Activated T-cell treated with anti-CD3 and anti-CD28 coated beads for 4 hours (primary cell): ENCODE results near the gene DHX35.
"Not testable (repeated sequence)": the region's sequence is repeated elsewhere in the genome, so short reads cannot be mapped to it uniquely, and the experiment has no call there.

Experiments
- DNase-seq: peaks from one replicate; pipeline ENCODE4 v3.0.0-alpha.2; 2020

The DHX35 gene

GRCh38 chr20:38979842-38980241 is 17.7 kb downstream of the DHX35 start:
- DNase-seq, result no peak

- DNase-seq, result no peak
Measured at GRCh38 chr20:38982291-38982690, 20.1 kb downstream of the DHX35 start.

GRCh38 chr20:38985060-38985459 is 22.9 kb downstream of the DHX35 start:
- DNase-seq, result no peak

- no peak for DNase-seq
Measured at GRCh38 chr20:38985603-38986170, 23.5 kb downstream of the DHX35 start.

- DNase-seq, result no peak
Measured at GRCh38 chr20:38986663-38987062, 24.5 kb downstream of the DHX35 start.

DNA sequence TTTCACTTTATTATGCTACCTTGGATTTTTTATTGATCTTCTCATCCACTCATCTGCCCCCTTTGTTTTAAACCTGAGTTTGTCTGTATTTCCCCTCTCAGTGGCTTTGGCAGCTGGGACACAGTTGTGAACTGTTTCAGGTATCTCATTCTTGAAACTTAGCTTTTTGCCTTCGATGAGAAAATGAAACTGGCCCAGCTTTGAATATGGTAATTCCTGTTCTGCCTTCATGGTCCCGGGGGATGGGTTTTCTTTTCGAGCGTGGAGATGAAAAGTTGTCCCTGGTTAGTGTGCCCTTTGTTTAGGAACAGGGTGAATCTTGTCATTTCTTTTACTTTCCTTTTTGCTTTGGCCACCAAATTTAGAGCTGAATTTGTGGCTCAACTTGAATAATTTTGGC is 25.6 kb downstream of the DHX35 start:
- DNase-seq, result no peak

DNA sequence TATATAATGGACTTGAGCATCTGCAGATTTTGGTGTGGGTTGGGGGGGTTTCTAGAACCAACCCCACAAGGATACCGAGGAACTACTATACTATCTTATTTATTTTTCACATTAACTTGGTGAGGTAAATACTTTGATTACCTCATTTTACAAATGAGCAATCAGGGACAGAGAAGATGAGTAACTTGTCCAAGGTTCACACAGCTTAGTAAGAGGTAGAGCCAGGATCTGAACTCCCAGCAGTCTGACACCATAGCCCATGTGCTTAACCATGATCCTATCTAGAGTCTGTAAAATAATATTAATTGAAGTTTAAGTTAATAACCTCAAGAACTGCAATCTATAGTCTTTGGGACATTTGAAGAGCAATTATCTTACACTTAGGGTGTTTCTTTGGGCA is 28.6 kb downstream of the DHX35 start:
- DNase-seq, result no peak

DNA sequence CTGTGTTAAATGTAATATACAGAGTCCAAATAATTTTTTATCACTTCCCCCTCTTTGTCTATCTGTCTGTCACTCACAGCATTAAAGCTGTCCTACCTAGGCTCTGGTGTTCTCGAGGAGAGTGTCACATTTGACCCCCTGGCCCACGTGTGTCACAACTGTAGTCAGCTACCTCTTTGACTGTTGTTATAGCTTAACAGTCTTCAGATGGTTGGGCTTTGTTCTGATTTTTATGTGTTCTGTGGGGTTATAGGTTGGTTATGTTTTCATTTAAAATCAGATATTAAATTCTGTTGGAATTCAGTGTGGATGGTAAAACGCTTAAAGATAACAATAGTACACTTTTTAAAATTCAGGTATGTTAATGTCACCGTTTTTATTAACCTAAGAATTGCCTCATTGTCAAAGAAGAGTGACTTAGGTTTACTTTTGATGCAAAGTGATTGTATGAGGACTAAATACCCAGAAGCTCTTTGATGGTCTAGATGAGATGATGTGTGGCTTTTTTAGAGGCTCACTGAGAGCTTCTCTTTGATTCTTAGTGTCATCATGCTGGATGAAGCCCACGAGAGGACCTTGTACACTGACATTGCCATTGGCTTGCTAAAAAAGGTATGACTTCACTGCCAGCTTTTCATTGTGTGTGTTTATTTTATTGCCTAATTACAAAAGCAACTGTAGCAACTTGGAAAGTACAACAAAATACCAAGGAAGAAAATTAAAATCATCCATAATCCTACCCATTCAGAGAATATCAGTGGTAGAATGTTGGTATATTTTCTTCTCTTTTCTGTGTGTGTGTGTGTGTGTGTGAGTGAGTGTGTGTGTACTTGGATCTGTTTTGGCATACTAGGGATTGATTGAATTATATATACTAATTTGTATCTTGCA is 29.9 kb downstream of the DHX35 start:
- no peak for DNase-seq

GRCh38 chr20:38995536-38996044 is 33.4 kb downstream of the DHX35 start:
- DNase-seq, result no peak

DNA sequence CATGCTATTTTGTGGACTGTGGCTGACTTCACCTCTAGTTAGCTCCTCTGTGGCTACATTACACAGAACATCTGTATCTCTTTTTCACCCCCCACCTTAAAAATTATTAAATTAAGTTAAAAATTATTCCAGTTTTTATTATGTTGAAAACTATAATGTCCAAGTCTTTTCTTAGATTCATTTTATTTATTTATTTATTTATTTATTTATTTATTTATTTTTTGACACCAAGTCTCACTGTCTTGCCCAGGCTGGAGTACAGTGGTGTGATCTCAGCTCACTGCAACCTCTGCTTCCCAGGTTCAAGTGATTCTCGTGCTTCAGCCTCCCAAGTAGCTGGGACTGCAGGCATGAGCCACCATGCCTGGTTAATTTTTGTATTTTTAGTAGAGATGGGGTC is 34.7 kb downstream of the DHX35 start:
- not testable (repeated sequence) for DNase-seq

GRCh38 chr20:38997622-38998021 is 35.5 kb downstream of the DHX35 start:
- peak; percentile 38 for DNase-seq

DNA sequence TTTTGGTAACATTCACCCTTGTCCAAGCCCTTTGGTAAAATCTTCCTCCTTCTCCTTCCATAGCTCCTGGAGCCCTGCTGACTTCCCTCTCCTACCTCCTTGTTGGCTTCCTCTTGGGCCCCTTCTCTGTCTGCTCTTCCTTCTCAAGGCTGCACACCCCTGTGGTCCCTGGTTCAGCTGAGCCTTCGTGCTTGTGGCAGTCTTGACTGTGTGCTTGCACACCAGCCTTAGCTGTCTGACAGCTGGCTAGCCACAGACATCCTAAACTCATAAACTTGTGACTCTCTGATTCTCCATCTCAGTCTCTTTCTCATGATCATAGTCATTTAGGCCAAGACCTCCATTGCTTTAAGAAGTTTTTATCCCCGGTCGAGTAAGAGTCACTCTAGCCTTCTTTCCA is 37.1 kb downstream of the DHX35 start:
- no peak for DNase-seq

GRCh38 chr20:38999965-39000910 is 38.1 kb downstream of the DHX35 start:
- DNase-seq, result no peak

- DNase-seq, result peak; percentile 11
Measured at GRCh38 chr20:39004508-39004907, 42.4 kb downstream of the DHX35 start.

DNA sequence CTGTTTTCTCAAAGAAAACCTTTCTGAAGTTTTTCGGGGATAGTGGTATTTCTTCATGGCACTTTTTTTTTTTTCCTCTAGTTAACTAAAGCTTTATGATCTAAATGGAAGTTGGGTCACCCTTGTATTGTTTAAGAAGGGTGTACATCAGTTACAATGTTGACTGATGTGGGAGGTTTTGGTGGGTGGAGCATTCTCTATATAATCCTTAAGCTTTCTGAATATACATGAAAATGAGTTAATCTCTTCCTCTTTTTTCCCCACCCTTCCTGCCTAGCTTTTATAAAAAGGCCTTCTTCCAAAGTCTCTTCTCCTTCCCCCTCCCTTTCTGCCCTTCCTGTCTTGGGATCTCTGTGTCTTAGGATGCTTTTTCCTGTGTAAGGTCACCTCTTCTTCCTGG is 47.2 kb downstream of the DHX35 start:
- DNase-seq, result no peak

DNA sequence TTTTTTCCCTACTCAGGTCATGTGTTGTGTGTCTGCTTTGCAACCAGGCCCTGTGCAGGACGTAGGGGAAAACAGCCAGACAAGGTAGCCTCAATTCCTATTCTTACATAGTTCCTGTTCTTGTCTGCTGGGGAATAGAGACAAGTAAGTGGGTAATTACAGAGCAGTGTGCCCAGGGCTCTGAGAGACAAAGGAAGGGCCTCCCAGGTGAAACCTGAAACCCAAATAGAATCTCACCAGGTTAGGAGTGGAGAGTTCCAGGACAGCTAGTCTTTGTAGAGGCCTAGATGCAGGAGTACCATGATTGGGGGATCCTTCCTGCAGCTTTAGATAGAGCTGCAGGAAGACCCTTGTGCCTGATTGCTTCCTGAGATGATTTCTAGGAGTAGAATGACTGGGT is 48.4 kb downstream of the DHX35 start:
- no peak for DNase-seq

DNA sequence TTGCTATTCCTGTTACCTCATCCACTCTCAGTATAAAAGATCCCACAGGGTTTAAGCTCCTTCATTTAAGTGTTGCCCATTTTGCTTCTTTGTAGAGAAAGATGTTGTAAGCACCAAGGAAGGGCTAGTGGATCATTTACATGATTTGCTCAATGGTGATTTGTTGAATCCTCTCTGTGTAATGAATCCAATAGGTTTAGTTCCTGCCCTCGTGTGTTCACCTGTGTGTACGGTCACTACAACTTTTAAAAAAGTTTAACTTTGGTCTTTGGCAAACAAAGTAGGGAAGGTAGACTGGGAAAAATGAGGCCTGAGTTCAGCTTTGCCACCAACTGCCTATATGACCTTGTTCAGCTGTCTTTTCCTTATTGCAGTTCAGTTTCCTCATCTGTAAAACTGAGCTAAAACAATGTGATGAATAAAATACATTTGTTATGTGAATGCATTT is 51.5 kb downstream of the DHX35 start:
- no peak for DNase-seq

DNA sequence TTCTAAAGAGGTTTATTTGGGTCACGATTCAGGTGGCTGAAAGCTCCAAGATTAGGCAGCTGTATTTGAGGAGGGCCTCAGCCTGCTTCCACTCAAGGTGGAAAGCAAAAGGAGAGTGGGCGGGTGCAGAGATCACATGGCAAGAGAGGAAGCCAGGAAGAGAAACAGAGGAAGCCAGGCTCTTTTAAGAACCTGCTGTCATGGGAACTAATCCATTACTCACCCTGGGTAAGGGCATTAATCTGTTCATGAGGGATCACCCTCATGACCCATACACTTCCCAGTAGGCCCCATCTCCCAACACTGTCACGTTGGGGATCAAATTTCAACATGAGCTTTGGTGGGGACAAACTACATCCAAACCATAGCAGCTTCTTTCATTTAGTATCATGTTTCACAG is 53.9 kb downstream of the DHX35 start:
- DNase-seq, result no peak

GRCh38 chr20:39016506-39016905 is 54.4 kb downstream of the DHX35 start:
- no peak for DNase-seq

GRCh38 chr20:39019027-39019426 is 56.9 kb downstream of the DHX35 start:
- DNase-seq, result no peak

DNA sequence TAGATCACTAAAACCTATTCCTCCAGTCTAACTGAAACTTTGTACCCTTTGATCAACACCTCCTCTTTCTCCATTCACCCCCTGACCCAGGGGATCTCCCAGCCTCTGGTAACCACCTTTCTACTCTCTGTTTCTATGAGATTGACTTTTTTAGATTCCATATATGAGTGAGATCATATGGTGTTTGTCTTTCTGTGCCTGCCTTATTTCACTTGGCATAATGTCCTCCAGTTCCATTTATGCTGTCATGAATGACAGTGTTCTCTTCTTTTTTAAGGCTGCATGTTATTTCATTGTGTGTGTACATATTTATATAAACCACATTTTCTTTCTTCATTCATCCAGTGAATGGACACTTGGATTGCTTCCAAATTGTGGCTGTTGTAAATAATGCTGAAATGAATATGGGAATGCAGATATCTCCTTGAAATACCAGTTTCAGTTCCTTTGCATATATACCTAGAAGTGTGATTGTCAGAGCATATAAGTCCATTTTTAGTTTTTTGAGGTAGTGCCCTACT is 57.7 kb downstream of the DHX35 start:
- DNase-seq, result no peak

DNA sequence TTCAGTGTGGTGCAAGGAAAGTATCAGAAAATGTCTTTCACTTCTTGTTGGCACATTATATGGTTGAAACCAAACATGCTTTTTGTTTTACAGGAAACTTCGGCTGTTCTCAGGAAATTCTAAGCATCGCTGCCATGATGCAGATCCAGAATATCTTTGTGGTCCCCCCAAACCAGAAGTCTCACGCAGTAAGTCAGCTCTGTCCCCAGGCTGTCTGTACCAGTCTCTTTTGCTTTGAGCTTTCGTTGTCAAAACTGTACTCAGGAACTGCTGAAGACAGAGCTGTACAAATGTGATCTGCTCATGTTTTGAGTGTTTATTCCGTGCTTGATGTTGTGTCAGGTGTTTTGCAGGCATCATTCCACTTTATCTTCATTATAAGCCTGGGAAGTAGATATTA is 59.6 kb downstream of the DHX35 start:
- no peak for DNase-seq

DNA sequence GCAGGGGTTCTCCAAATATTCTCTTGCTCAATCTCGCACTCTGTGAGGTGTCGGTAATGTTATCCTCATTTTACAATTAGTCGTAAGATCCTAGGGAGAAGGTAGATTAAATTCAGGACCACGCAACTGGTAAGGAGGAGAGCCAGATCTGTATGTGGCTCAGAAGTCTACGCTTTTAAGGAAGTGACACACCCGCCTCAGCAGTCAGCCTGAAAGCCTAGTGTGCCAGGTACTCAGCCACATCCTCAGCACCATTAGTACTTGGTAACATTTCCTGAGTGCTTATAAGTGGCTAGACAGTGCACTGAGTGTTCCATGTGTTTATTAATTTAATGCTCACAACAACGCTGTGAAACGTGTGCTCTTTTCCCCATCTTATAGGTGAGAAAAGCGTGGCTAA is 63.7 kb downstream of the DHX35 start:
- no peak for DNase-seq
